ENCODE data around the gene DNAI7.

DNA sequence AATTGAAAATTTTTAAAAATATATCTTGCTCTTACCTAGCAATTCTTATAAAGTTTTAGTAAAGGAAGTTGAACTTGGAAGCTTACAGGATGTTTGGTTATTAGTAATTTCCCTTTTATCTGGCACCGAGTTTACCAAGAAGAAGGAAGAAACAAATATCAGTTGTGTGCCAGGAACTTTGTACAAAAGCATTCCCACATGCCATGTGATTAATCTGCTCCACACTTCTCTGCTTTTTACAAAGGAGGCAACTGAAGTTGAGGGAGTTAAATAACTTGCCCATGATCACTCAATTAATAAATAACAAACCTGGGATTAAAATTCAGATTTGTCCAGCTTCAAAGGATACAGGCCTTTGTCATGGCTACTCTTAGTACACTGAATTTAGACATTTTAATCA is 123.6 kb downstream of the DNAI7 start:
- TF ChIP-seq POLR2A (IDR thresholded peaks at IDR 0.05), result no peak
- TF ChIP-seq, protein P1, sequence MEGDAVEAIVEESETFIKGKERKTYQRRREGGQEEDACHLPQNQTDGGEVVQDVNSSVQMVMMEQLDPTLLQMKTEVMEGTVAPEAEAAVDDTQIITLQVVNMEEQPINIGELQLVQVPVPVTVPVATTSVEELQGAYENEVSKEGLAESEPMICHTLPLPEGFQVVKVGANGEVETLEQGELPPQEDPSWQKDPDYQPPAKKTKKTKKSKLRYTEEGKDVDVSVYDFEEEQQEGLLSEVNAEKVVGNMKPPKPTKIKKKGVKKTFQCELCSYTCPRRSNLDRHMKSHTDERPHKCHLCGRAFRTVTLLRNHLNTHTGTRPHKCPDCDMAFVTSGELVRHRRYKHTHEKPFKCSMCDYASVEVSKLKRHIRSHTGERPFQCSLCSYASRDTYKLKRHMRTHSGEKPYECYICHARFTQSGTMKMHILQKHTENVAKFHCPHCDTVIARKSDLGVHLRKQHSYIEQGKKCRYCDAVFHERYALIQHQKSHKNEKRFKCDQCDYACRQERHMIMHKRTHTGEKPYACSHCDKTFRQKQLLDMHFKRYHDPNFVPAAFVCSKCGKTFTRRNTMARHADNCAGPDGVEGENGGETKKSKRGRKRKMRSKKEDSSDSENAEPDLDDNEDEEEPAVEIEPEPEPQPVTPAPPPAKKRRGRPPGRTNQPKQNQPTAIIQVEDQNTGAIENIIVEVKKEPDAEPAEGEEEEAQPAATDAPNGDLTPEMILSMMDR (IDR thresholded peaks at IDR 0.05), result no peak
